SU-DHL-6 (cell line): Measurements from ENCODE around the gene TPRA1.

ENCODE experiments used
- H2AFZ ChIP-seq: fragments of 200-600 bp; sonication (generic); 2 replicates; pipeline ENCODE4 v1.6.1; 2014; ENCODE audit warnings: low read depth, mild to moderate bottlenecking, moderate library complexity, mixed read lengths, antibody characterized with exemption, low read length; ENCODE audit not compliant: severe bottlenecking
- H3F3A ChIP-seq: fragments of 200-600 bp; shearing (Covaris generic); 2 replicates; pipeline ENCODE4 v1.6.0; 2016; ENCODE audit warnings: antibody characterized with exemption, mild to moderate bottlenecking; ENCODE audit not compliant: insufficient read depth
- H3K27ac ChIP-seq: fragments of 200-600 bp; sonication (generic); 2 replicates; pipeline ENCODE4 v1.5.1; 2016; ENCODE audit warnings: low read depth, mild to moderate bottlenecking, low read length, moderate library complexity, mixed read lengths
- H3K27me3 ChIP-seq: fragments of 200-600 bp; sonication (generic), shearing (Covaris generic); 2 replicates; pipeline ENCODE4 v1.6.0; 2014; ENCODE audit warnings: mild to moderate bottlenecking, low read length
- H3K36me3 ChIP-seq: fragments of 200-600 bp; sonication (generic); 2 replicates; pipeline ENCODE4 v1.6.1; 2014; ENCODE audit warnings: mild to moderate bottlenecking, low read length, mixed read lengths
- H3K4me2 ChIP-seq: fragments of 300-600, 200-600 bp; shearing (Covaris generic), sonication (generic); 2 replicates; pipeline ENCODE4 v1.6.0; 2014; ENCODE audit warnings: low read length, low read depth, mild to moderate bottlenecking; ENCODE audit not compliant: poor library complexity, severe bottlenecking
- H3K4me3 ChIP-seq: fragments of 200-600 bp; sonication (generic); 2 replicates; pipeline ENCODE4 v1.5.1; 2014; ENCODE audit warnings: antibody characterized with exemption, low read length, mild to moderate bottlenecking, mixed read lengths; ENCODE audit not compliant: insufficient read depth, poor library complexity, severe bottlenecking
- H3K79me2 ChIP-seq: fragments of 200-600 bp; sonication (generic); 2 replicates; pipeline ENCODE4 v1.6.1; 2014; ENCODE audit warnings: mild to moderate bottlenecking, low read length, moderate library complexity; ENCODE audit not compliant: insufficient read depth
- H3K9ac ChIP-seq: fragments of 200-600 bp; sonication (generic); 2 replicates; pipeline ENCODE4 v1.7.0; 2014; ENCODE audit warnings: mild to moderate bottlenecking, low read length
- H3K9me2 ChIP-seq: fragments of 200-600 bp; sonication (generic); replicated peaks from 2 replicates; pipeline ENCODE4 v1.6.1; 2014; ENCODE audit warnings: low read length; ENCODE audit not compliant: insufficient read depth
- H3K9me3 ChIP-seq: fragments of 200-600 bp; sonication (generic); 2 replicates; pipeline ENCODE4 v1.6.1; 2014; ENCODE audit warnings: low read length, mixed read lengths; ENCODE audit not compliant: insufficient read depth
- H4K20me1 ChIP-seq: fragments of 200-600 bp; sonication (generic); 2 replicates; pipeline ENCODE4 v1.6.1; 2014; ENCODE audit warnings: low read depth, mild to moderate bottlenecking, antibody characterized with exemption, low read length, moderate library complexity, mixed read lengths
- CTCF ChIP-seq: fragments of 200-600 bp; sonication (generic); IDR thresholded peaks from one replicate; pipeline ENCODE4 v1.5.1; 2017; ENCODE audit warnings: antibody characterized with exemption, mild to moderate bottlenecking, low read length, moderate library complexity; ENCODE audit not compliant: insufficient read depth, poor library complexity, severe bottlenecking
- EZH2phosphoT487 ChIP-seq: fragments of 200-600 bp; sonication (generic), shearing (Covaris generic); conservative IDR thresholded peaks from 2 replicates; pipeline ENCODE4 v1.6.1; 2018; ENCODE audit warnings: mild to moderate bottlenecking, antibody characterized with exemption, low read length, moderate library complexity, mixed read lengths

The TPRA1 gene

GRCh38 chr3:127555108-127555507, 35.4 kb downstream of the TPRA1 start:
- Histone ChIP-seq H3K9ac (no peak overlapping the region), H3K4me3 (no peak overlapping the region), H3K36me3 (peaks cover 3% of the 10 kb centered on the region; the same call in 1 of the 2 replicates), H3K9me3 (peaks cover 8% of the 10 kb centered on the region; the same call in 1 of the 2 replicates), H4K20me1 (no peaks in the 10 kb centered on the region), H2AFZ (no peak overlapping the region), H3K27ac (no peak overlapping the region), H3K79me2 (no peaks in the 10 kb centered on the region), H3K27me3 (no peaks in the 10 kb centered on the region), H3K9me2 (no peaks in the 10 kb centered on the region), H3K4me2 (no peak overlapping the region), H3F3A (no peaks in the 10 kb centered on the region)
- no peak for TF ChIP-seq CTCF
- TF ChIP-seq EZH2phosphoT487, result no peak

GRCh38 chr3:127552038-127552437, 38.5 kb downstream of the TPRA1 start:
- no peak overlapping the region for H3K4me3 ChIP-seq
- H3F3A ChIP-seq, result no peaks in the 10 kb centered on the region
- no peaks in the 10 kb centered on the region for H3K9me2 ChIP-seq
- no peak overlapping the region for H2AFZ ChIP-seq
- H3K36me3 ChIP-seq, result no peaks in the 10 kb centered on the region
- H3K9me3 ChIP-seq, result no peaks in the 10 kb centered on the region
- H3K4me2 ChIP-seq, result no peak overlapping the region
- H3K79me2 ChIP-seq, result no peaks in the 10 kb centered on the region
- H3K9ac ChIP-seq, result no peak overlapping the region
- no peak overlapping the region for H3K27ac ChIP-seq
- no peak for TF ChIP-seq EZH2phosphoT487
- TF ChIP-seq CTCF, result no peak
- H4K20me1 ChIP-seq, result no peaks in the 10 kb centered on the region
- H3K27me3 ChIP-seq, result 0 out of 2 replicates have a peak, but pooled peaks cover 4% of the 10 kb centered on the region

GRCh38 chr3:127551178-127551577, 39.4 kb downstream of the TPRA1 start:
- Histone ChIP-seq H3K4me2 (no peak overlapping the region), H3K27ac (no peak overlapping the region), H3K9me3 (no peaks in the 10 kb centered on the region), H4K20me1 (no peaks in the 10 kb centered on the region), H3K27me3 (0 out of 2 replicates have a peak, but pooled peaks cover 4% of the 10 kb centered on the region), H3K9ac (no peak overlapping the region), H2AFZ (no peak overlapping the region), H3K9me2 (no peaks in the 10 kb centered on the region), H3K36me3 (no peaks in the 10 kb centered on the region), H3K4me3 (no peak overlapping the region), H3F3A (no peaks in the 10 kb centered on the region), H3K79me2 (no peaks in the 10 kb centered on the region)
- TF ChIP-seq CTCF (no peak), EZH2phosphoT487 (no peak)
